MCF 10A (cell line): ENCODE measurements around the gene RPTOR. TPM values are rescaled to one million over a fixed set of nuclear protein-coding genes. Genes with fewer than 3 reads are reported as not detected.

Experiments
- BruUV-seq: library from RNA; stranded (reverse); fragments of 400-500 nt; replicated peaks from 2 replicates; lab custom pipeline; 2021; lab: Mats Ljungman, UMichigan
- CTCF ChIA-PET: fragments of 300-600 bp; sonication (Branson Sonifier 250); formaldehyde crosslinking; extraction: SDS; loops from one replicate; lab custom pipeline; 2021; ENCODE audit warnings: antibody characterized with exemption, inconsistent platforms; lab: Yijun Ruan, JAX
- POLR2A ChIA-PET: fragments of 300-600, 350-650 bp; sonication (Branson Sonifier 250); formaldehyde crosslinking; extraction: SDS; loops from one replicate; lab custom pipeline; 2020; ENCODE audit warnings: antibody characterized with exemption, inconsistent platforms; lab: Yijun Ruan, JAX
- DNase-seq: peaks from one replicate; pipeline ENCODE4 v3.0.0-alpha.2; 2018; ENCODE audit not compliant: unreplicated experiment
- H3K27ac Mint-ChIP-seq: one replicate; pipeline ENCODE4 v1.8.0; 2022; ENCODE audit warnings: mild to moderate bottlenecking, low read depth, mixed read lengths; ENCODE audit not compliant: unreplicated experiment
- H3K27me3 Mint-ChIP-seq: one replicate; pipeline ENCODE4 v1.8.0; 2022; ENCODE audit warnings: mixed read lengths; ENCODE audit not compliant: insufficient read depth, unreplicated experiment
- H3K36me3 Mint-ChIP-seq: one replicate; pipeline ENCODE4 v1.8.0; 2022; ENCODE audit warnings: mild to moderate bottlenecking, moderate library complexity, mixed read lengths; ENCODE audit not compliant: insufficient read depth, unreplicated experiment
- H3K4me1 Mint-ChIP-seq: one replicate; pipeline ENCODE4 v1.8.0; 2022; ENCODE audit warnings: mixed read lengths; ENCODE audit not compliant: insufficient read depth, unreplicated experiment
- H3K4me3 Mint-ChIP-seq: one replicate; pipeline ENCODE4 v1.8.0; 2022; ENCODE audit warnings: mild to moderate bottlenecking, moderate library complexity, mixed read lengths; ENCODE audit not compliant: unreplicated experiment
- H3K9me3 Mint-ChIP-seq: one replicate; pipeline ENCODE4 v1.8.0; 2022; ENCODE audit warnings: mixed read lengths; ENCODE audit not compliant: unreplicated experiment
- CTCF ChIP-seq: fragments of 200-600 bp; IDR thresholded peaks from one replicate; pipeline ENCODE4 v1.8.0; 2022; ENCODE audit warnings: antibody characterized with exemption, mild to moderate bottlenecking; ENCODE audit not compliant: unreplicated experiment
- intact Hi-C: fragments of 100-400 bp; cut with micrococcal nuclease; formaldehyde crosslinking; loops from 2 replicates; pipeline ENCODE4 v1.14.1; 2022
- total RNA-seq: library from RNA; stranded (reverse); gene quantifications from 2 replicates; pipeline ENCODE4 v1.2.3, GENCODE V29; 2022

Gene RPTOR
- total RNA-seq, 1 experiment from 2014 or later: 41.3 TPM

- Mint-ChIP-seq H3K27ac (no peak overlapping the region), H3K4me3 (no peak overlapping the region), H3K27me3 (no peaks in the 10 kb centered on the region), H3K9me3 (no peaks in the 10 kb centered on the region), H3K4me1 (peaks cover 6% of the 10 kb centered on the region), H3K36me3 (peaks cover 16% of the 10 kb centered on the region)
- TF ChIP-seq CTCF: no peak
- intact Hi-C loops: no loop called here
- ChIA-PET CTCF (no interaction called here), POLR2A (no interaction called here)
- BruUV-seq: no TSS peak
- no peak for DNase-seq
Observed at GRCh38 chr17:80945736-80946135, 401.1 kb downstream of the RPTOR start.

DNA sequence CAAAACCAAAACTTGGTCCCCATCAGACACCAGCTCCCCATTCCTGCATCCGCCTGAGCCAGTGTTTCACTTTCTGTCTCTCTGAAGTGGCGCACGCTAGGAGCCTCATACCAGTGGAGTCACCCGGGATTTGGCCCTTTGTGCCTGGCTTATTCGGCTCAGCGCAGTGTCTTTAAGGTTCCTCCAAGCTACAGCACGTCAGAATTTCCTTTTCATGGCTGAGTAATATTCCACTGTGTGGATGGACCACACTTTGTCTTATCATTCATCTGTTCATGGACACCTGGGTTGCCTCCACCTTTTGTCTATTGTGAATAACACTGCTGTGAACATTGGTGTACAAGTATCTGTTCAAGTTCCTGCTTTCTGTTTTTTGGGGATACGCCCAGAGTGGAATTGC, 401.8 kb downstream of the RPTOR start:
- Mint-ChIP-seq H3K9me3 (no peaks in the 10 kb centered on the region), H3K27ac (no peak overlapping the region), H3K27me3 (no peaks in the 10 kb centered on the region), H3K4me1 (peaks cover 6% of the 10 kb centered on the region), H3K36me3 (peaks cover 14% of the 10 kb centered on the region), H3K4me3 (no peak overlapping the region)
- BruUV-seq: no TSS peak
- no peak for TF ChIP-seq CTCF
- DNase-seq: no peak
- ChIA-PET POLR2A (no interaction called here), CTCF (interaction anchor here (0.5 kb wide), 1 partner anchor 11 kb away, joined by 3 read pairs; no protein-coding TSS in a partner anchor)
- intact Hi-C loops: no loop called here

GRCh38 chr17:80947200-80947940, 402.7 kb downstream of the RPTOR start:
- TF ChIP-seq CTCF: no peak
- DNase-seq: no peak
- ChIA-PET CTCF (no interaction called here), POLR2A (no interaction called here)
- Mint-ChIP-seq H3K27me3 (no peaks in the 10 kb centered on the region), H3K4me3 (no peak overlapping the region), H3K36me3 (peaks cover 9% of the 10 kb centered on the region), H3K4me1 (peaks cover 4% of the 10 kb centered on the region), H3K9me3 (no peaks in the 10 kb centered on the region), H3K27ac (no peak overlapping the region)
- intact Hi-C loops: no loop called here
- no TSS peak for BruUV-seq

GRCh38 chr17:80948019-80948975, 403.7 kb downstream of the RPTOR start:
- intact Hi-C loops: no loop called here

More at GRCh38 chr17:80948019-80948975, 403.7 kb downstream of the RPTOR start:
- Mint-ChIP-seq H3K4me3 (no peak overlapping the region), H3K27ac (no peak overlapping the region), H3K36me3 (peaks cover 9% of the 10 kb centered on the region), H3K27me3 (no peaks in the 10 kb centered on the region), H3K4me1 (no peaks in the 10 kb centered on the region), H3K9me3 (no peaks in the 10 kb centered on the region)
- DNase-seq: no peak
- BruUV-seq: no TSS peak
- ChIA-PET CTCF (no interaction called here), POLR2A (no interaction called here)
- no peak for TF ChIP-seq CTCF
